ENCODE results near the gene DYRK1A.
A peak's percentile ranks its signal among the peaks of the same experiment; 100 is the strongest.

Gene DYRK1A

DNA sequence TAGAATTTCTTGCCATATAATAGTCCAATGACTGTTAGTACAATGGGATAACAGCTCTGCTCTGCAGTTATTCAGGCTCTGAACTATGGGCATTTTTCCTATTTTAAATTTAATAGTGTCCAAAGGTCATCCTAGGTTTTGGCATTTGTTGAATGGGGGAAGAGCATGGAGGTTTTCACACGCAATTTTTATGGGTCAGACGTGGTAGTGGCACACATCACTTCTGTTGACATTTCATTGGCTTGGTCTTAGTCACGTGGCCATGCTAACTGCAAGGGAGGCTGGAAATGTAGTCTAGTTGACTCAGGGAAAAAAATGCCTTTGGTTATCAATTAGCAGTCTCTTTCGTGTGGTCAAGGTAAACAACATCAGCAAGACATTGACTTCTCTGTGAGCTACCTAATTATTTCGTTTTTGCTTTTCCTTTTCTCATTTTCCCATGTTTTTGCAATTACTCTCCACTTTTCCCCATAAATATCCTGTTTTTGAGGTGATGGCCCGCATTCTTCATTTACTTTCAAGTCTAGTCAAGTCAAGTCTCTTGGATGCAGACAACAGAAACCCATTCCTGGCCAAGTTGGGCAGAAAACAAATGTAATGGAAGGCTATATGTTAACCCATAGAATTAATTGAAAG, 82.8 kb downstream of the DYRK1A start:
- DNase-seq (ENCODE audit: low read depth in 2 of 2) = no peak

DNA sequence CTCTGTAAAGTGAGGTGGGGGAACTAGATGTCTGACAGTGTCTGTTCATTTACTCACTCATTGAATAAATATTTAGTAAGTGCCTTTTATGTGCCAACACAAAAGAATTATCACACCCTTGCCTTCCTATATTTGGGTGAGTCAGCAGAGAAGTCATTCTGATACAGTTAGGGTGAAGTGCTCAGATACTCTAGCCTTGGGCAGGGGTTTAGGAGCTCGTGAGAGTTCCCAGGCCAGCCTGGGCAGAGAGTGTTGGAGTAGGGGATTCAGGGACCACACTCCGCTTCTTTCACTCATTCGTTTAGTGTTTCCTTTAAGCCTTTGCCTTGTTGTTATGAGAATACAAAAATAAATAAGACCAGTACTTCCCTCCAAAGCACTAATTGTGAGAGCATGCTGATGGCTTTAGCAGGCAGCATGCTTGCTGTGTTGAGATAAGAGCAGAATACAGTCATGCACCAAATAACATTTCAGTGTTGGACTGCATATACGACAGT, 83.9 kb downstream of the DYRK1A start:
- DNase-seq (ENCODE audit: low read depth in 2 of 2) = no peak

- DNase-seq (ENCODE audit: low read depth in 2 of 2) = no peak
These were observed 84.9 kb downstream of the DYRK1A start for GRCh38 chr21:37451446-37451845.

GRCh38 chr21:37452227-37452626, 85.7 kb downstream of the DYRK1A start:
- no peak for DNase-seq (ENCODE audit: low read depth in 2 of 2)

GRCh38 chr21:37453350-37453749, 86.8 kb downstream of the DYRK1A start:
- no peak for DNase-seq (ENCODE audit: low read depth in 2 of 2)

DNA sequence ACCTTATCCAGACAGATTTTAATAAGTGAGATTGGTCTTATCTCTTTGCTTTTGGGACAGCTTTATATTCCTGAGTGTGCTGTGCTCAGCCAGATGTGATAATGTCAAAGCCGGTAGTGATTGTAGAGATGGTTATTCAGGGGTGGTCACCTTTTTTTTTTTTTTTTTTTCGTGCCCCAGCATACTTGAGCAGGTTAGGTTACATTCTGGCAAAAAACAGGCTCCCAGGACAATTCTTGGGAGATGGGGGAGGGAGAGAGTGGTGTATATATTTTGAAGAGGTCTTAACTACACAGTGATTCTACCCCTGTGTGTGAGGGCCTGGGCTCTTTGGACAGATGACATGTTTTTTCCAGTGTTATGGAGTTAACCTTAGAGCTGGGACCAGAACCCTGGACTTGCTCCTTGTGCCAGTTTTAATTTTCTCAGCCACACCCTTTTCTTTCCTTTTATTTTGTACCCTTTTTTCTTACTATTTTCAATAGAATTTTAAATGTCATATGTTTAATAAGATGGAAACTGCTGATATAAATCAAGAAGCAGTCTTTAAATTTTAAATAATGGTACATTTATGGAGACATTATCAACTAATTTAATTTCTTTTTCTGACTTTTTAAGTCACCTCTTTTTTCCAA, 88.4 kb downstream of the DYRK1A start:
- DNase-seq (ENCODE audit: low read depth in 2 of 2) = no peak

DNA sequence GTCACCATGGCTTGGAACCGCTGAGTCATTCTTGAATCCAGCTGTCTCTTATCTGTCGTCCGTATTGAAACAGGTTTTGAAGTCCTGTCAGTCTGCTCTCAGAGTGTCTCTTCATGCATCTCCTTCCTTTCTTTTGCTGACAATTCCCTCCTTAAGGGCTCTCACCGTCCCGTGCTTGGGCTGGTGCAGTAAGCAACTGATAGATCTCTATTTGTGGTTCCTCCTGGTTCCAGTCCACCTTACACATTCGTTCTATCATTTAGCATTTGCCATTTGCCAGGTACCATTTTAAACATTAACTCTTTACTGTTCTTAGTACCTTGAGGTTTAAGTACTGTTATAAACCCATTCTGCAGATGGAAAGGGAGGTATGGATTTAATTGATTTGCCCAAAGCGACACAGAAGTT, 88.9 kb downstream of the DYRK1A start:
- peak in 1 of 2 donors; percentile 18 for DNase-seq (ENCODE audit: low read depth in 2 of 2)

DNA sequence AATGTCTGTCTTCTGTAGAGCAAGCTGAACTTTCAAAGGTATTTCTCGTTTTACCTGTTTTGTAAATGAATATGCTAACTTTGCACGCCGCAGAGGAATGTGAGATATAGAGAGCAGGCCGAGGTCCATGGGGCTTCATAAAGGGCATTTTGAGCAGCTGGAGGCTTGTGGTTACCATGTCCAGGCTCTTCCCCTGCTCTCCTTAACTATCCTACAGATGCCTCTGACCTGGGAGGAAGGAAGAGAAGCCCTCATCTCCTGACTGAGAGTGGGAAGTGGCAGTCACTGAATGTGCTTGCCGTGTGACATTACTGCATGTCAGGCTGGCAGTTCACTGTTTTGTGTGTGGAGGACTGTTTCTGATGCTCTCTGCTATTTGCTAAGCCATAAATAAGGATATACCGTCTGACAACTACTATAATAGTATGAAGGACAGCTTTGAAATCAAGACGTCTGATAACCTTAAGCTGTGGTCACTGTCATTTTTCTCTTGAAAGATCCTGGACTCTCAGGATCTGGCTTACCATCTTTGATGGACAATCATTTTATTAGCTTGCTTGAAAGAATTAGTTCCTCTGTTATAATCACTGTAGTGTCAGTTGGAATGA, 92.2 kb downstream of the DYRK1A start:
- DNase-seq (ENCODE audit: low read depth in 2 of 2) = no peak

DNA sequence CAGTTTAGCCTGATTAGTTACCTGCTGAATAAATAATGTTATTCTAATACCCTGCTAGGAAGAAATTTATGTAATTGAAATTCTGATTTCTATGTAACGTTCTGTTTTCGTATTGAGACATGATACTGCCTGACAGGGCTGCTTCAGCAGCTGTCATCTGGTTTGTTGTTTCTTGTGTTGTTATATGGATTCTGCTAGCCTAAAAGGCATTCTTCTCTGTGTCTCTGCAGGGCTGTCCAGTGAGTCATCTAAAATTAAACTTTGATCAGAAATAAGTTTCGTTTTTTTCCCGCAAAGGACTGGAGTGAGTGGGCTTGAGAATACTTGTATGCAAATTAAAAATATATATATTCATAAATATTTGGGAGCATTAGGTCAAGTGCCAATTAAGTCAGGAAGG, 93.0 kb downstream of the DYRK1A start:
- no peak for DNase-seq (ENCODE audit: low read depth in 2 of 2)

- DNase-seq (ENCODE audit: low read depth in 2 of 2) = no peak
These were observed 93.6 kb downstream of the DYRK1A start for GRCh38 chr21:37460196-37460595.

GRCh38 chr21:37461479-37461878, 94.9 kb downstream of the DYRK1A start:
- DNase-seq (ENCODE audit: low read depth in 2 of 2) = no peak

DNA sequence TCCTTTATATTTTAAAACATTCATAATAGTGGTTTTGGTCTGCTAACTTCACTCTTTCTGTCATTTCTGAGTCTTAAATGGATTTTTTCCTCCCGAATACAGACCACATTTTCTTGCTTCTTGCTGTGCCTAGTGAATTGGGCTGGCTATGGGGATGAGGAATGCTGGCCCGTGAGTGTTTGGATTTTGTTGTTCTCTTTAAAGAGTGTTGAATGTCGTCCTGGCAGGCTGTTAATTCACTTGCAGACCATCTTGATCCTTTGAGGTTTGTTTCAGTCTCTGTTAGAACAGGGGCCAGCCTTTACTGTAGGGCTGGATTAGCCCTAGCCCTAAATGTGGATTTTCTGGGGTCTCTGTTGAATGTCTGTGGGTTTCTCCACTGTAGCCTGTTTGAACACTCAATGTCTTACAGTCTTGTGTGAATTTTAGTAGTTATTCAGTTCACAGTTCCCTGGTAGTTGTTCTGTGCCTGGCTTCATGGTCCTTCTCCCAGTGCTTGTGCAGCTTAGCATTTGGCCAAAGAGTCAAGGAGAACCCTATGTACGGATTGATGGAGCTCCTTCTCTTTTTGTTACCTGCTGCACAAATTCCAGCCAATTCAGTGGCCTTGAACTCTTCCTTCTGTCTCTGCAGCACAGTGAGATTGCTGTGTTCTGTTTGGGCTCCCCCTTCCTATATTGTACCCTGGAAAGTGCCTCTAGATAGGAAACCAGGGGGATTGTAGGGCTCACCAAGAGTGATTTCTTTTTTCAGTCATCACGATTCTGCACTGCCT, 95.7 kb downstream of the DYRK1A start:
- no peak for DNase-seq (ENCODE audit: low read depth in 2 of 2)

GRCh38 chr21:37463083-37463801, 96.7 kb downstream of the DYRK1A start:
- DNase-seq (ENCODE audit: low read depth in 2 of 2) = no peak

DNA sequence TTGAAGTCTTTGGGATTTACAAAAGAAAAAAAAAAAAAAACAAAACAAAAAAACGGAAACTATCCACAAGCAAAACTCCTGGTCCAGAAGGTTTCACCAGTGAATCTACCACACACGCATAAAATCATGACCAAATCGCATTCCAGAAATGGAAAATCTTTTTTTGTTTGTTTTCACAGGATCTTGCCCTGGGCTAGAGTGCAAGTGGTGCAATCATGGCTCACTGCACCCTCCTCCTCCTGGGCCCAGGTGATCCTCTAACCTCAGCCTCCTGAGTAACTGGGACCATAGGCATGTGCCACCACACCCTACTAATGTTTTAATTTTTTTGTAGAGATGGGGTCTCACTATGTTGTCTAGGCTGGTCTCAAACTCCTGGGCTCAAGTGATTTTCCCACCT, 100.5 kb downstream of the DYRK1A start:
- no peak for DNase-seq (ENCODE audit: low read depth in 2 of 2)

- no peak for DNase-seq (ENCODE audit: low read depth in 2 of 2)
These were observed 102.3 kb downstream of the DYRK1A start for GRCh38 chr21:37468909-37469308.

GRCh38 chr21:37469441-37469840, 102.9 kb downstream of the DYRK1A start:
- no peak for DNase-seq (ENCODE audit: low read depth in 2 of 2)

- no peak for DNase-seq (ENCODE audit: low read depth in 2 of 2)
These were observed 106.0 kb downstream of the DYRK1A start for GRCh38 chr21:37472581-37472980.

DNA sequence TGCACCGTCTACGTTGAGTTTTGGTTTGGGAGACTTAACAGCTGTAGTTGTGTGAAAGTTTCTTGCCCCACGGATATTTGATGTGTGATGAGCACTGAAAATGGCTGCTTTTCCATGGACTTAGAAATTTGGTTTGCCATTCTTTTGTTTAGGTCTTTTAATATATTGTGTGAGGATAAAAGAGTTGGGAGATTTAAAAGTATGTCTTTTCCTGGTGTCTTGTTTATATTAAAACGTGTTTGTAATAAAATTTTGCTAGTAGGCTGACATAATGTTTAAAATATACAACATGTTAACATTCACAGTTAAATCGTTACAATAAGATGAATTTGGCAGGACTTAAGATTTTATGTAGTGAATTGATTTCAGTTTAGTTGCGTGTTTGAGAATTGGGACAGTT, 106.9 kb downstream of the DYRK1A start:
- DNase-seq (ENCODE audit: low read depth in 2 of 2) = no peak

DNA sequence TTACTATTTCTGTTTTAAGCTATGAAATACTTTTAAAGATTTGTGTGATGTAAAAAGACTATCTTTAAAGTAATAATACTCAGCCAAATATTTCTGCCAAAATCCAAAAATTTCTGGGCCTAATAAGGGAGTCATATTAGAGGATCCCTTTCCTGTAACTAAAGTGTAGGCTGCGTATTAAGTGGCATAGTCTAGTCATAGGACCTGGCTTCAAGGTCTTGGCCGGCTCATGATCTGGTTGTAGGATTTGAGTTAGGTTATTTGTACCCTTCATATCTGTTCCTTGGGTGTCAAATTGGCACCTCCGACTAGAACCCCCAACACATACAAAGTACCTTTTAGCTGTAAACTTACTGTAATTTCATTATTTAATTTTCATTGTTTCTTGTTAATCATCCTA, 107.8 kb downstream of the DYRK1A start:
- no peak for DNase-seq (ENCODE audit: low read depth in 2 of 2)

DNA sequence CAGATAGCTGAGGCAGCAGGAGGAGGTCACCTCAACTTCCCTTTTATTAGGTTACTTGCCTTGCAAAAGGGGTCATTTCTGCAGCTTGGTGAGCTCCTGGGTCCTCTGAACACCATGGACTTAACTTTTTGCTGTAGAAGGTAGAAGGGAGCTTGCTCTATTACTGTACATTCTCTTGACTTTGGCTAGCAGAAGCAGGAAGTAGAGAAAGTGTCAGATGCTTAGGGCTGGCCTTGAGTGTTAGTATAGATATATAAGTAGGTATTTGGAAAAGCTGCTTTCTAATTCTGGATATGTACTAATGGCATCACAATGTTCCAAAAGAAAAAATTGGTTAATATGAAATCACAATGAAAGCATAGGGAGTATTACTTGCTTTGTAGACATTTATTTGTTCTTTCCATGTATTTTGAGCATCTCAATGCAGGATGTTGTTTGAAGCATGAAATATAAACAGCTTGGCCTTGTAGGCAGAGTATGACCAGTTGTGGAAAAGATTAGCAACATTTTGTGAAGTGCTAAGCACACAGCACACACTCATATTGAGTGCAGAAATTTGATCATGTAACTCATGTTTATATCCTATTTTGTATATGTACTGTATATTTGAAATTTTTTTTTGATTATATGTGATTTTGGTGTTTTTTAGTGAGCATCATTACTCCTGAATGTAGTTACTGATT, 108.8 kb downstream of the DYRK1A start:
- DNase-seq (ENCODE audit: low read depth in 2 of 2) = no peak

DNA sequence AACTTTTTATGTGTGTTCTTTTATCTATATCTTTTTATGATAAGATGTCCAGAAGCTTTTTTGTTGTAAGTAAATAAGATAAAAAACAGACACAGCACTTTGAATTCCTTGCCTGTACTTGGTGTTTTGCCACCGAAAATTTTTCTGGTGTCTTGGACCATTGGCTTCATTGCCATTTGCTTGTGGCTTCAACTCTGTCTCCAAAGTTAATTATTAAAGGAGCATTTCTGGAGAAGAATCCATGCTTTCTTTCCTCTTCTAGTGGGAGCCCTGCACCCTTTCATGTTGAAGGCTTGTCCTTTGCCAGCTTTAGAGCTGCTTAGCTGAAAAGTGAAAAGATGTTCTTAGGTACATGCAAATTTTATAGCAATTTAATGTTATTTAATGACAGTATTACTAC, 112.2 kb downstream of the DYRK1A start:
- no peak for DNase-seq (ENCODE audit: low read depth in 2 of 2)
